Nephron progenitor cell (in vitro differentiated cells): Measurements from ENCODE around the gene KCNJ1.

Source experiments
- DNase-seq: peaks from one replicate; pipeline ENCODE4 v3.0.0; 2021
- H3K27ac Mint-ChIP-seq: 2 replicates; pipeline ENCODE4 v1.8.0; 2021; ENCODE audit warnings: mild to moderate bottlenecking, moderate library complexity, mixed read lengths
- H3K27me3 Mint-ChIP-seq: 2 replicates; pipeline ENCODE4 v1.8.0; 2021; ENCODE audit warnings: mild to moderate bottlenecking, low read depth, mixed read lengths; ENCODE audit not compliant: poor library complexity
- H3K36me3 Mint-ChIP-seq: 2 replicates; pipeline ENCODE4 v1.8.0; 2021; ENCODE audit warnings: low read depth, mixed read lengths
- H3K4me1 Mint-ChIP-seq: 2 replicates; pipeline ENCODE4 v1.8.0; 2021; ENCODE audit warnings: mixed read lengths
- H3K4me3 Mint-ChIP-seq: 2 replicates; pipeline ENCODE4 v1.8.0; 2021; ENCODE audit warnings: mild to moderate bottlenecking, moderate library complexity, mixed read lengths
- H3K9me3 Mint-ChIP-seq: 2 replicates; pipeline ENCODE4 v1.8.0; 2021; ENCODE audit warnings: mild to moderate bottlenecking, moderate library complexity, mixed read lengths
- CTCF ChIP-seq: fragments of 200-600 bp; sonication (generic); IDR thresholded peaks from 2 replicates; pipeline ENCODE4 v1.5.0; 2021; ENCODE audit warnings: antibody characterized with exemption

KCNJ1 gene

DNA sequence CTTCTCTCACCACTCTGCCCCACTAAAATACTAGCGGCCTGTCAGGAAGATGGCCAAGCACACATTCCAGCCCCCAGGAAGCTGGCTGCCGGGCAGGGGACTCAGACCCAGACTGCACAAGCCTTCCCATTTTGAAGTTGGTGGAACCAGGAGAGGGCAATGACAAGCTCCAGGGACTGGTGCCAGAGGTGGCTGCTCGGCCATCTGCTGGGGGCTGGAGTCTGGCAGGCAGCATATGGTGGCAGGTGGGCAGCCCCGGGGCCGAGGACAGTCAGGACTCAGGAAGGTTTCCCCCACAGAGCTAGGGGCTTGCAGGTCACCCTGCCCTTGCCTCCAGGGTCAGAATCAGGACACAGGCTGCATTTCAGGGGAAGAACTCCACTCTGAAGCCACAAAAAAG lies 46.7 kb upstream of the KCNJ1 start:
- Mint-ChIP-seq H3K4me3 (no peak overlapping the region), H3K27me3 (peaks cover 31% of the 10 kb centered on the region), H3K9me3 (peaks cover 7% of the 10 kb centered on the region), H3K4me1 (peaks cover 44% of the 10 kb centered on the region), H3K27ac (no peak overlapping the region), H3K36me3 (no peaks in the 10 kb centered on the region)
- TF ChIP-seq CTCF, result no peak
- DNase-seq, result no peak

- TF ChIP-seq CTCF, result no peak
- no peak for DNase-seq
- H3K36me3 Mint-ChIP-seq, result no peaks in the 10 kb centered on the region
- H3K9me3 Mint-ChIP-seq, result peaks cover 14% of the 10 kb centered on the region
- peaks cover 42% of the 10 kb centered on the region for H3K27me3 Mint-ChIP-seq
- H3K4me1 Mint-ChIP-seq, result peaks cover 25% of the 10 kb centered on the region
- H3K27ac Mint-ChIP-seq, result no peak overlapping the region
- no peak overlapping the region for H3K4me3 Mint-ChIP-seq
Measured at GRCh38 chr11:128911701-128912100, 44.6 kb upstream of the KCNJ1 start.

GRCh38 chr11:128911239-128911638 lies 44.1 kb upstream of the KCNJ1 start:
- H3K9me3 Mint-ChIP-seq, result peaks cover 15% of the 10 kb centered on the region
- H3K4me3 Mint-ChIP-seq, result no peak overlapping the region
- H3K27ac Mint-ChIP-seq, result no peak overlapping the region
- no peak for DNase-seq
- peaks cover 26% of the 10 kb centered on the region for H3K4me1 Mint-ChIP-seq
- no peak for TF ChIP-seq CTCF
- no peaks in the 10 kb centered on the region for H3K36me3 Mint-ChIP-seq
- peaks cover 46% of the 10 kb centered on the region for H3K27me3 Mint-ChIP-seq

DNA sequence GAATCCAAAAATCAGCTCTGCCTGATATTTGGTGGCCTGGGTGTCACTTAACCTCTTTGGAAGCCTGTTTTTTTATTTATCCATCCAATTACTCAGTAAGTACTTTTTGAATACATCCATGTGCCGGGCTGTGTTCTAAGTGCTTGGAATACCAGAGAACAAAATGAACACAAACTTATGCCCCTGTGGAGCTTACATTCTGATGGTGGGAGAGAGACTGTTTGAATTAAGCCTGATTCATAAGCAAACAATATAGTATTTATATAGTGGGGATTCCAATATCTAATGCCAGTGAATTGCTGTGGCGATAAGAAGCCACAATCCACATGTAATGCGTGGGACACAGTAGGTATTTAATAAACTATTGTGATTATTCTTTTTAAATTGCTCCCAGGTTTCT lies 43.5 kb upstream of the KCNJ1 start:
- Mint-ChIP-seq H3K36me3 (no peaks in the 10 kb centered on the region), H3K9me3 (peaks cover 15% of the 10 kb centered on the region), H3K4me3 (no peak overlapping the region), H3K27me3 (peaks cover 50% of the 10 kb centered on the region), H3K4me1 (peaks cover 24% of the 10 kb centered on the region), H3K27ac (no peak overlapping the region)
- TF ChIP-seq CTCF, result no peak
- no peak for DNase-seq

DNA sequence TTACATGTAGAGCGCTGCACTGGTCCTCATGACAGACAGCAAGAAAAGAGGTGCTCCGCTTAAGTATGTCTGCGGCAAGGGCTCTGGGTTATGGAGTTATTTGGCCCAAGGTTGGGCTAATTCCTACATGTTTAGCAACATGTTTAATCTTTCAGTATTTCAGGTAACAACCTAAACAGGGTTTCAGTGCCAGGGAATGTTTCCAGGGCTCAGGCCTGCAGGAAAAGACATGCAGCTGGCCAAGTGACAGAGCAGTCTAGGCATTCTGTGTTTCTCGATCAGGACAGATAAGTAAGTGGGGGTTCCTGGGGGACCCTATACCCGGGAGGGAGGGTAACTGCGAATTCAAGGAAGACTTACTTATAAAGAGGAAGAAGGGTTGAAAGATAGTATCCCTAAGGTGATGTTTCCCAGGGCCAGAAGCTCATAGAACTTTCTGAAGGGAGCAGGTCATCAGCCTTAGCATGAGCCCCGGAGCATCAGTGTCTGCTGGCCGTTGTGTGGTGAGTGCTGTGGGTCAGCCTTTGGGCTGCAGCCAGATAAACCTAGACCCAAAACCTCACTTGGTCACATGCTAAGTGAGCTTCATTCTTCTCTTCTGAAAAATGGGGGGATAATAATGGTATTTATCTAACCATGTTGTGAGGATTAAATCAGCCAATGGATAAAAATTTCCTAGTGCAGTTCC lies 42.5 kb upstream of the KCNJ1 start:
- H3K27me3 Mint-ChIP-seq, result peaks cover 59% of the 10 kb centered on the region
- H3K27ac Mint-ChIP-seq, result no peak overlapping the region
- no peak overlapping the region for H3K4me3 Mint-ChIP-seq
- H3K36me3 Mint-ChIP-seq, result no peaks in the 10 kb centered on the region
- TF ChIP-seq CTCF, result no peak
- peaks cover 17% of the 10 kb centered on the region for H3K4me1 Mint-ChIP-seq
- DNase-seq, result no peak
- H3K9me3 Mint-ChIP-seq, result peaks cover 15% of the 10 kb centered on the region
